ENCODE data around the gene ZNF76.

ZNF76 gene

DNA sequence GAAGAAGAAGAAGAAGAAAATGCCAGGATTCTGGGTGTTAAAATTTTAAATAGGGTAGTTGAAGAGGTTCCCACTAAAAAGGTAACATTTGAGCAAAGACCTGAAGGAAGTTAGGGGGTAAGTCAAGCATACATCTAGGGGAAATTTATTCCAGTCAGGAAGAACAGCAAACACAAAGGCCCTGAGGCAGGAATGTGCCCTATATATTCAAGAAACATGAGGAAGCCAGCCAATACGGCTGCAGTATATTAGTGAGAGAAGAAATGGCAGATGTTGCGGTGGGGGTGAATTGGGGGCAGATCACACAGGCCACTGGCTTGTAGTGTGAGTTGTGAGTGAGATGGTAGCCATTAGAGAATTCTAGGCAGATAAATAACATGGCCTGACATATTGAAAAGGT, 6.0 kb downstream of the ZNF76 start:
- no peak for DNase-seq (ENCODE audit: low read depth in 2 of 3, low spot score in 2 of 3)

DNA sequence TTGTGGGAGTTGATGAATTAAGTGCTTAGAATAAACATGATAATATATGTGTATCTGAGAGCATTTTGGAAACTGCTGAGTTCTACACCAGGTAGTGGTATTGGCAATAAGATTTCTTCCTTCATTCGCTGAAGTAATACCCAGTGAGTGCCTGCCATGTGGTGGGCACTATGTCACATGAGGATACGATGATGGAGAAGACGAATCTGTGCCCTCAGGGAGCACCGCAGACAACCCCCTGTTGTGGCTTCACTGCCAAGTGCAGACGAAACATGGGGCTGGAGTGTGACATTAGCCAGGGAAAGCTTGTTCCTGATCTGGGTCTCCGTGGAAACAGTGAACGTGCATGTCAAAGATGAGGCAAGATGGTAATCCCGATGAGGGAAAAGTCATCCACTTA, 7.9 kb downstream of the ZNF76 start:
- no peak for DNase-seq (ENCODE audit: low read depth in 2 of 3, low spot score in 2 of 3)

DNA sequence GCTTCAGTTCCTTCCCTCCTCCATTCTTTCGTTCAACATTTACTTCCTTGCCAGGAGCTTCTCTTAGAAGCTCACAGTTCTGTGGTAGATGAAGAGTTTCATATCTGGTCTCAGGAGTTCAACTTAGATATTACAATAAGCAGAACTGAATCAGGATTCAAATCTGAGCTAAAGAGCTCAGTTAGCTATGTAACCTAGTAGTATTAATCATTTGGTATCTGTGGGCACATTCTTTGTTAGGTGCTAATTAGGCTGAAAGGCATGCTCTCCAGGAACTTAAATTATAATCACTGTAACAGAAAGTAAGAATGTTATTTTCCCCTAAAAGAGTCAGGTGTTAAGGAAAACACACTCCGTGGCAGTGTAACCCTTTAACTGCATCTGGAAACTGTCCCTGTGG, 8.4 kb downstream of the ZNF76 start:
- DNase-seq (ENCODE audit: low read depth in 2 of 3, low spot score in 2 of 3) = no peak

DNA sequence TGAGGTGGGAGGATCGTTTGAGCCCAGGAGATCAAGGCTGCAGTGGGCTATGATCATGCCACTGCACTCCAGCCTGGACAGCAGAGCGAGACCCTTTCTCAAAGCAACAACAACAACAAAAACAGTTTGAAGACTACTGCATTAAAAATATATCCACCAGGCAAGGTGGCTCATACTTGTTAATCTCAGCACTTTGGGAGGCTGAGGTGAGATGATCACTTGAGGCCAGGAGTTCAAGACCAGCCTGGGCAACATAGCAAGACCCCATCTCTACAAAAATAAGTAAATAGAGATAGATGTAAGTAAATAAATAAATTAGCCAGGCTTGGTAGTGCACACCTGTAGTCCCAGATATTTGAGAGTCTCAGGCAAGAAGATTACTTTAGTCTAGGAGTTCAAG, 12.5 kb downstream of the ZNF76 start:
- DNase-seq (ENCODE audit: low read depth in 2 of 3, low spot score in 2 of 3) = no peak

DNA sequence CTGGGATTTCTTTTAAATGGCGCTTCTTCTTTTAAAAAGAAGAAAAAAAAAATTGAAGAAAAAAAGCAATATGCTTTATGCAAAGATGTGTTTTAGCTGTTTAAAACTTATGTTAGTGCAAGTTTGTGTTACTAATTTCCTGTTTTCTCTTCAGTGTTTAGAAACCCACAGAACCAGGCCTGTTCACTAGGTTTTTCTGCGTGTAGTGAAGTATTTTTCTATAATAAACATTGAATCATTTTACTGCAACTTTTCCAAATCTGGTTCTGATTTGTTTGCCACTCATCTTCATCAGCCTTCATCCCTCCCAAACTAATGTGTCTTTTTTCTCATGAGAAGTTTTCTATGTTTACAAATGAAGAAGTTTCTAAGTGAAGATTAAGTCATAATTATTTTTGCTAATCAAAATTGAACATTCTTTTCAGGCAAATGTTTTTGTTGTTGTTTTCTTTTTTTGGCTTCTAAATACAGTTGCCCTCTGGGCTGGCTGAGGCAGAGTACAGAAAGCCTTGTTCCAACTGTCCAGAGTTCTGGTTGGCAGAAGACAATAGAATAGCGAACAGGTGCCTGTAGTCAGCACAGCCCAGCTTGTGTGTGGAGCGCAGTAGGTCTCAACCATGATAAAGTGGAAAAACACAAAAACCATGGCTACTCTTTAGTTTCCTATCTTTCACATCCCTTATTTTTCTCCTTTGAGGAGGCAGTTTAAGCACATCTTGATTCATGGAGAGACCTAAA, 14.5 kb downstream of the ZNF76 start:
- DNase-seq (ENCODE audit: low read depth in 2 of 3, low spot score in 2 of 3) = no peak

DNA sequence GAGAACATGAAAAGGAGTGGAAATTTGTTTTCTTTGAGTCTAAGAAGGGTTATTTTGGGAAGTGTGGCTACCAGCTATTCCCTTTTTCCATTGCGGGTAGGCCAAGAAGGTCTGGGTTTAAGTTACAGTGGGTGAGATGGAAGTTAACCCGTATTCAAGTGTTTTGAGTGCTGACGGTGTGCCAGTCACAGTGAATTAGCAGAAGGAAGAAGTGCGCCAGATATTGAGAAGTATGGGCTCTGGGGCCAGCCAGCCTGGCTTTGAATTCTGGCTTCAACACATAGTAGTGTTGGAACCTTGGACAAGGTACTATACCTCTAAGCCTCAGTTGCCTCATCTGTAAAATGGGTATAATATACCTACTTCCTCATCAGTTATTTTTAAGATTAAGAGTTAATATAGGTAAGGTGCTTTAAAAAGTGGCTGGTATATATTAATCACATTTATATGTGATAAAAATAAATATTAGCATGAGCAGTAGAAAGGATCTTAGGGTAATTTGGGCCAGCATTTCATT, 16.3 kb downstream of the ZNF76 start:
- DNase-seq (ENCODE audit: low read depth in 2 of 3, low spot score in 2 of 3) = no peak

DNA sequence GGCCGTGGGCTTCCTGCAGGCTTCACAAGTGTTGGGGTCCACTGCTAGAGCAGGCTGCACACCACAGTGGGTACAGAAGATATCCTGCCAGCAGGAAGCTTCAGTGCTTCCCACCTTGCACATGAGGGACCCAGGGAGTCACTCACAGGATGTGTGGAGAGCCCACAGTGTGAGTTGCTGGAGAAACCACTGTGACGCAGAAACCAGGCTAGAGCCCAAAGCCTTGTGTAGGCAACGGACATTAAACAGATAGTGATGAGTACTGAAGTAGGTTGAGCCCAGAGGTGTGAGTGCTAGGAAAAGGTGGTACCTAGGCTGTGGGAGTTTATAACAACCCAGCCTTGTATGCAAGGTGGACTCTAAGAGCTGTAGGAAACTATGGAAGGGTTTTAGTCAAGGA, 19.2 kb downstream of the ZNF76 start:
- no peak for DNase-seq (ENCODE audit: low read depth in 2 of 3, low spot score in 2 of 3)

DNA sequence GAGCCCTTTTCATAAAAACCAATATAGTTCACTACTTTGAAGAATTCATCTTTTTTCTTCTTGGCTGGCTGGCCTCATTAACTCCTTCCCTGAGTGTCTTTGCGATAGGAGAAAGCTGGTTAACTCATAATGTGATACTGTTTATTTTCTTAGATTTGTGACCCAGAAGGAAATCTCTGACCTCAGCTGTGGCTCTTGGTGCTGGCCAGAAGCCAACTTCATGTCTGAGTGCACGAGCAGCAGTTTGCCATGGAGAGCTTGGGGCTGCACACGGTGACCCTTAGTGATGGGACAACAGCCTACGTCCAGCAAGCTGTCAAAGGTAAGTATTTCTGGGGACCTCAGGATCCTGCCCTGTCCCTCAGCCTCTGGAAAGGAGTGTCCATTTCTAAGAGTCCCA, 21.4 kb downstream of the ZNF76 start:
- no peak for DNase-seq (ENCODE audit: low read depth in 2 of 3, low spot score in 2 of 3)

DNA sequence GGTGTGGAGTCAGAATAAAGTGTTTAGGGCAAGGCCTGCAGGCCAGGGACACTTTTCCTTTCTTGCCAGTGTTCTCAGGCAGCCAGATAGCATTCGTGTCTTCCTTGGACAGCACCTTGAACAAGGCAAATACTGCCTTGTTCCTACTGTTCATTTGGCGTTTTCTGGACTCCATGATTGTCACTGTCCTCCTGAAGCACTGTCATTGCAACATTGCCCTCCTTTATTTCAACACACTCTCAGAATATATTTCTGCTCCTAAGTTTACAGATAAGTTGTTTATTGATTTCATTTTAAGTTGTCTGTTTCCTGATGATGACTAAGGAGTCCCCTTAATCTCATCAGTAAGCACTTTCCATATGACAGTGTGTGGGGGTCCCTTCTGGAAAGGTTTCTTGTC, 22.9 kb downstream of the ZNF76 start:
- DNase-seq (ENCODE audit: low read depth in 2 of 3, low spot score in 2 of 3) = no peak

DNA sequence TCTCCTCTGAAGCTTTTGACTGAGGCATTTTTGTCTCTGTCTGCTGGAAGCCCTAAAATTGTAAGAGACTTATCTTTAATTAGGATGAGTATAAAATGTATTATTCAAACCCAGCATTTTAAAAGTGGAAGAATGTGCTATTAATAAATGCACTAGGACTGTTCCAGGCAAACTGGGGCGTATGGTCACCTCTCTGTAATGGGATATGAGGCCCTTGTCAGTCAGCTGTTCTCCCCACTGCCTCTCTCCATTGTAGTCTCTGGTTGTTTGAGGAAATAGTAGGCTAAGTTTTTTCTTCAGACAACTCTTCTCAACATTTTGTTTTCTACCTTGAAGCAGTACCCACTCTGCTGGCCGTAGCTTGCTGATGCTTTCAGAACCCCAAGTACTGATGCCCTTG, 23.8 kb downstream of the ZNF76 start:
- DNase-seq (ENCODE audit: low read depth in 2 of 3, low spot score in 2 of 3) = no peak

DNA sequence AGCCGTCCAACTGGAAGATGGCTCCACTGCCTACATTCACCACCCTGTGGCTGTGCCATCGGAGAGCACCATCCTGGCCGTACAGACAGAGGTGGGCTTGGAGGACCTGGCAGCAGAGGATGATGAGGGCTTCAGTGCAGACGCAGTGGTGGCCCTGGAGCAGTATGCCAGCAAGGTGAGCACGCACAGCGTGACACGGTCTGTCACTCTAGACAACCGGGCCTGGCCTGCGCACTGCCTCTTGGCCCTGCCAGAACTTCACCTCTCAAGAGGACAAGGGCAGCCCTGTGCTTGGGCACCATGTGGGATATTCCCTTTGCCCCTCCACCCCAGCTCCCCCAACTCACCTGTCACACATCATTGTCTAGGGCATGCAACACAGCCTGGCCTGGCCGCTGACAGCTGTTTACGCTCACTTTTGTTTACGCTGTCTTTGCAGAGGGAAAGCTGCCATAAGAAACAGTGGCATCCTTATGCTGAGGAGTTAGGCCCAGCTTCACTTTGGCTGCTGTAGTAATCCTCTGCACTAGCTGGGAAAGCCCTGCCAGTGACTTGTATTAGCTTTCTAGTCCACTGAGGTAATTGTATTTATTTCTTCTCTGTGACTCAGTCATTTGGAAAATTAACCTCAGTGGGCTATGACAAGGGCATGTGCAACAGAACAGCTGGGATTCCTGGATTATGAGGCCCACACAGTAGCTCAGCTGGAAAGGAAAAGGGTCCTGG, 28.3 kb downstream of the ZNF76 start:
- DNase-seq (ENCODE audit: low read depth in 2 of 3, low spot score in 2 of 3) = no peak

DNA sequence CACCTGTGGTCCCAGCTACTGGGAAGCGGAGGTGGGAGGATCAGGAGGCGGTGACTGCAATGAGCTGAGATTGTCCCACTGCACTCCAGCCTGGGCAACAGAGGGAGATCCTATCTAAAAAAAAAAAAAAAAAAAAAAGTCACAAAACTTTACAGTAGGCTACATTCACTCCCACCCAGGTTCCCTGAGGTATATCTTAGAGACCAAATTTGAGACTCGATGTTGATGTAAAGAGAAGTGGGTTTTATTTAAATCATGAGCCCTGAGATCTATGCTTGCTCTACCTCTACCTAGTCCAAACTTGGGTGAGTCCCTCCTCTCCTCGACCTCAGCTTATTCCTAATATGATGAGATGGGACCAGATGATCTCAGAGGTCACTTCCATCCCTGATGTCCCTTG, 29.3 kb downstream of the ZNF76 start:
- no peak for DNase-seq (ENCODE audit: low read depth in 2 of 3, low spot score in 2 of 3)

DNA sequence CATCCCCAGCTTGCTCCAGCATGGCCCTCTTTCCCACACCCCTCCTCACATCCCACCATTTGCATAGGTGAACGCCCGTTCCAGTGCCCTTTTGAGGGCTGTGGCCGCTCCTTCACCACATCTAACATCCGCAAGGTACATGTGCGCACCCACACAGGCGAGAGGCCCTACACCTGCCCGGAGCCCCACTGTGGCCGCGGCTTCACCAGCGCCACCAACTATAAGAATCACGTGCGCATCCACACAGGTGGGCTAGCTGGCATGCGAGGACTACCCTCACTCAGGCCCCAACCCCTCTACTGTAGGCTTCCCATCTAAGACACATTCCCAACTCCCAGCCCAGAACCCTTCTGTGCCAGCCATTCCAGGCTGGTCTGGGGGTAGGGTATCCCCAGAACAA, 32.0 kb downstream of the ZNF76 start:
- no peak for DNase-seq (ENCODE audit: low read depth in 2 of 3, low spot score in 2 of 3)

DNA sequence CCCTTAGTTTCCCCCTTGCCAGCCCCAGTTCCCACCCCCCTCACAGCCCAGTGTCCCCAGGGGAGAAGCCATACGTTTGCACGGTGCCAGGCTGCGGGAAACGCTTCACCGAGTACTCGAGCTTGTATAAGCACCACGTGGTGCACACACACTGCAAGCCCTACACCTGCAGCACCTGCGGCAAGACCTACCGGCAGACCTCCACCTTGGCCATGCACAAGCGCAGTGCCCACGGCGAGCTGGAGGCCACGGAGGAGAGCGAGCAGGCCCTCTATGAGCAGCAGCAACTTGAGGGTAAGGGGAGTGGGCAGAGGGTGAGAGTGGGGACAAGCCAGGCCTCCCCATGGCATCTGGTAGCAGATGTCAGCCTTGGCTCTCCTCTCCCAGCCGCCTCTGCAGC, 33.0 kb downstream of the ZNF76 start:
- DNase-seq (ENCODE audit: low read depth in 2 of 3, low spot score in 2 of 3) = no peak

DNA sequence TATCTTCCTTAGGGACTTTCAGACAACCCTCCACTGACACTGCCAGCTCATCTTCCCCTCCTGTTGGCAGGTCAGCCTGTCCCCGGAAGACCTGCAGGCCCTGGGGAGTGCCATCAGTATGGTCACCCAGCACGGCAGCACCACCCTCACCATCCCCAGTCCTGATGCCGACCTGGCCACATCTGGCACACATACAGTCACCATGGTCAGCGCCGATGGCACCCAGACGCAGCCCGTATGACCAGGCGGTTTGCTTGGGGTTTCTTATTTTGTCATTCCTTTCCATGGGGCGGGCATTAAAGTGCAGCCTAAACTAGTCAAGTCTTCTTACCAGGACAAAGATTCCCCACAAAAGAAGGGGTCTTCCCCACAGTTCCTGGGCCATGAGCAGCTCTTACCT, 34.1 kb downstream of the ZNF76 start:
- DNase-seq (ENCODE audit: low read depth in 2 of 3, low spot score in 2 of 3) = no peak

DNA sequence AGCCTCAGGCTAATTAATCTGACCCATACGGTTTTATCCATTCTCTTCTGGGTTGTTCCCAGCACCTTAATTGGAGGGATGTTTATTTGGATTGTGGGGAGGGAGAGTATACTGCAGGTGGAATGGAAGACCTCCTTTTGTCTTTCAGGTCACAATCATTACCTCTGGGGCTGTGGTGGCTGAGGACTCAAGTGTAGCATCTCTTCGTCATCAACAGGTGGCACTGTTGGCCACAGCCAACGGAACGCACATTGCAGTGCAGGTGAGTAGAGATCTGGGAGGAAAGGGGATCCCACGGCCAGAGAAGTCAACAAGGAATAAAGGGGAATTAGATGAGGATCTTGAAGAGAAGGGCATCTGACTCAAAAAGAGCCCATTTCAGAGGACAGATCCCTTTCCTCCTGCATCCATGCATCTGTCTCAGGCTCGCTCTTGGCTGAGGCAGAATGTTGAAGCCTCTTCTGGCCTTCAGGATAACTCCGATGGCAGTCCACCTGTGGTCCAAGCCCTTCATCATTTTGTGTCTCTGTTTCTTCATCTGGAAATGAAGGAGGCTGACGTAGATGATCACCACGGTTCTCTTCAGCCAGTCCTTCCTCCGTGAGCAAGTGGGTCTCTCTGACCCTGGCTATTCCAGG, 34.9 kb downstream of the ZNF76 start:
- DNase-seq (ENCODE audit: low read depth in 2 of 3, low spot score in 2 of 3) = no peak

DNA sequence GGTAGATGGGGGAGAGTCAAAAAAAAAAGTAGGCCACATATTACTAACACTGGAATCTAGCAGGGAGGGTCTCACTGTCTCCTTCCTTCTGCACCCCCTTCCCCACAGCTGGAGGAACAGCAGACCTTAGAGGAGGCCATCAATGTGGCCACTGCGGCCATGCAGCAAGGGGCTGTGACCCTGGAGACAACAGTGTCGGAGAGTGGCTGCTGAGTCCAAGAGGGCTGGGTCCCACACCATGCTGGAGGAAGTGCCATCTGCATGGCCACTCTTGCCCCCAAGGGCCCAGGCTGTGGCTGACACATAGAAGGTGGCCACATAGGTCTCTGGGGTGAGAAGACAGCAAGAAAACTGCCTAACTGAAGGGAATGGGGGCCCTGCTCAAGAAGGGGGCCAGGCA, 35.5 kb downstream of the ZNF76 start:
- DNase-seq (ENCODE audit: low read depth in 2 of 3, low spot score in 2 of 3) = no peak

DNA sequence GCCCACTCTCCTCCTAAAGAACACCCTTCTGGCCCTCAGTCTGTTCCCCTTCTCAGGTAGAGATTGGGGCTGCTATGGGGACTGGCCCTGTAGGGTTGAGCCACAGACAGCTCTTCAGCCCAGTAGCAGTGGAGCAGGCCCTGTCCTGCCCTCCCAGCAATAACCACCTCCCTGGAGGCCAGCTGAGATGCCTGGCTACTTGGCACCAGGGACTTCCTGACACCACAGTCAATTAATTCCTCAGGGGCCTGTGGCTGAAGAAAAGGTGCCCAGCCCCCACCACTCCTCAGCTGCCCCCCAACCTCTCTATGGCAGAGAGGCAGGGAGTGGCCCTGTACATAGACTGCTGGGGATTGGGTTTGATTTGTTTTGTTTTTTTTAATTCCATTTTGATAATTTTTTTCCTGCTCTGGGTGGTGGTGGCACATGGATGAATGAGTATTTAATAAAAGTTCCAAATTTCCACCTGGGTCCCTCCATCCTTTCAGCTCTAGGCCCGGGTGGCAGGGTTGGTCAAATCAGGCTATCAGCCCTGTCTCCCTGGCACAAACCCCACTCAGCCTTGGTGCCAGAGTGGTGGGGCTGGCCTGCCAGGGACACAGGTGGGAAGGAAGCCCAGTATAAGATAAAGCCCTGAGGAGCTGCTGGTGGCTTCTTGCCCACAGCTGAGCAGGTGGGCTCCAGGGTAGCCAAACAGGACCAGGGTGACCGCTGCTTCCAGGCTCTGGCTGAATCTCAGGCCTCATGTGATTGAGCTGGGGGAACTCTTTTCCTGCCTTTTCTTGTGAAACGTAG, 36.2 kb downstream of the ZNF76 start:
- no peak for DNase-seq (ENCODE audit: low read depth in 2 of 3, low spot score in 2 of 3)

DNA sequence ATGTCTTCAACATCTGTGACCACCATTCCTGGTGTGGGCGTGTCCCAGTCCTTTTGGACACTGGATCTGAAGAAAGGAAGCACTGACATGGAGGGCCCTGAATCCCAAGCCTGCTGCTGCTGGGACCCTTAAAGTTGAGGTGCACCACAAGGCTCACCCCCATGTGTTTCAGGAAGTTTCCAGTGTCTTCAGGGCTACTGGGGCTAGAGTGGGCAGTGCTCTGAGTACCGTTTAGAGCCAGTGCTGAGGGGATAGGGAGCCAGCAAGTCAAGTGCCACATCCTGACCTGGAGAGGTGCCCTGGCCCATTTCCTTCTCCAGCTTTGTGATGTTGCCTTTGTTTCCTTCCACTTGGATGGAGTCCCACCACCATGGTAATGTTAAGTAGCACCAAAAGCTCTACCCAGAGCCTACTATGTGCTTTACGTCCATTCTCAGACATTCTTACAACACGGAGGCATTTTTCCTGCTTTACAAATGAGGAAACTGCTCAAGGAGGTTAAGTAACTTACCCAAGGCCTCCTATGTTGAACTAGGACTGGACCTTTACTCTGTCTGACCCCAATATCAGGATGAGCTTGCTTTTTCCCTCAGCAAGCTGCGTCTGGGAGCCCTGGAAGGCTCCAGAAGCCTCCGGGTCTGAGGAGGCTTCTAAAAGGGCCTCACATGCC, 37.5 kb downstream of the ZNF76 start:
- DNase-seq (ENCODE audit: low read depth in 2 of 3, low spot score in 2 of 3) = no peak

DNA sequence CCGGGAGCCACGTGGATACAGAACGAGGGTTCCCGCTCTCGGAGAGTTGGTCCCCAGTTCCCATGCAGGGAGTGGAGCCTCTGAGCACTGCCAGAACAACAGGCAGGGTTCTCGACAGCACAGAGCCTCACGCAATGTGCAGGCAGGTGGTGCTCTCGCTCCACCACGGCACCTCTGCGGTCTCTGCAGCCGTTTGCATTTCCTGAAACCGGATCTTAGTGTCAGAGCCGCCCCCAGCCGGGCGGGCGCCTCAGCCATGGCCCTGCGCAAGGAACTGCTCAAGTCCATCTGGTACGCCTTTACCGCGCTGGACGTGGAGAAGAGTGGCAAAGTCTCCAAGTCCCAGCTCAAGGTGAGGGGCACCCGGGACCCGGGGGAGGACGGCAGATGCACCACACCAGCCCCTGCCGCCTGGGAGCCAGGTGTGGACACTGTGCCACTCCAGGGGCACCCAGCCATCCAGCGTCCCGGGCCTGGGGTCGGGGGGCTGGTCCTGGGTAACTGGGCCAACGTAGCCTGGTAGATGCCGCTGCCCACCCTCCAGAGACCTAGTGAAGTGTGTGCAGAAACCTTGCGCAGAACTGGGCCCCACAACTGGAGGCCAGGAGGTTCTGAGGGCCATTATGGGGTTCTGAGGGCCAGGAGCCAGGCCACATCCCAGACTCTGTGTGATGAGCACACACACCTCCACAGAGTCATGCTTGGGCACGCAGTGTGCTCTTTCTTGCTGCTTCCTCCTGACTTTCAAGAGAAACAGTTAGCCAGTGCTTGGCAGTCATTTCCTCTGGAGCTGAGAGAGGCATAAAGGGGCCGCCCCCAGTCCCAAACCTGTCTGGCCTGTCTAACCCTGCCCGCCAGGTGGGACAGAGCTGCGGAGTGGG, 38.3 kb downstream of the ZNF76 start, which contains the start of gene DEF6:
Gene DEF6 (plus strand): TSS at position 218 of the 881 bp plus-strand sequence. CDS start 39 bp downstream, at position 257.
- DNase-seq (ENCODE audit: low read depth in 2 of 3, low spot score in 2 of 3) = peak; percentile 56 to 72 (median 67)
